Esophagus muscularis mucosa (tissue), 3 donors: ENCODE measurements around the gene NFIB.

Experiments used
- CTCF ChIP-seq, 3 experiments: fragments of 200-600 bp in 2 of 3; fragments of 450-650 bp in 1 of 3; sonication (generic) in 2 of 3; IDR thresholded peaks; one replicate each; pipeline ENCODE4 v1.5.1; 2017 to 2019; ENCODE audit warnings: antibody characterized with exemption in 3 of 3, mild to moderate bottlenecking in 2 of 3, moderate library complexity in 1 of 3
- POLR2AphosphoS5 ChIP-seq, 2 donors: sonication (generic); formaldehyde crosslinking; IDR thresholded peaks; one replicate each; pipeline ENCODE4 v1.6.1; 2017; ENCODE audit warnings: antibody characterized with exemption in 2 of 2

GRCh38 chr9:14318934-14319580, 5.1 kb upstream of the NFIB start:
- no peak for TF ChIP-seq CTCF (IDR thresholded peaks at IDR 0.05)
- no peak for TF ChIP-seq POLR2AphosphoS5 (IDR thresholded peaks at IDR 0.05)
